CD4-positive, alpha-beta T cell treated with Interleukin-4 for 1 hour (primary cell): ENCODE measurements around the gene ZNF609.
"Not testable (repeated sequence)": the region's sequence is repeated elsewhere in the genome, so short reads cannot be mapped to it uniquely, and the experiment has no call there.

ENCODE experiments used
- DNase-seq, 2 donors: peaks; one replicate each; pipeline ENCODE4 v3.0.0-alpha.2; 2020 to 2022

Gene ZNF609

DNA sequence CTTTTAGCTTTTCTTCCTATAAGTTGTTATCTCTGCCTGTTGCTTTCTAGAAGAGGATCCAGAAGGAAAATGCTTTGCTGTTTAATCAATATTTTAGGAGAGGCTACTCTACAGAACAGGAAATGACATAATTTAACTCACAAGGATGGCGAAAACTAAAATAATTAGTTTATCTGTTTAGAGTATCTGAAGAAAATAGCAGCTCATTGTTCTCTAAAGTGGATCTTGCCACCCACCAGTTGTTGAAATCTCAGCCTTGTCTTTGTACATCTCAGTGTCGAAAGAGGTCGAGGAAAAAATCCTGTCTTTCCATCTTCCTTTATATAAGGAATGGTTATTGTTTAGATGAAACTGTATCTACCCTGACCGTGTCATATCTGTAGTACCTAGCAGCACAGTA is 126.6 kb downstream of the ZNF609 start:
- no peak for DNase-seq

- DNase-seq, result no peak
These were observed 129.2 kb downstream of the ZNF609 start for GRCh38 chr15:64589435-64590084.

DNA sequence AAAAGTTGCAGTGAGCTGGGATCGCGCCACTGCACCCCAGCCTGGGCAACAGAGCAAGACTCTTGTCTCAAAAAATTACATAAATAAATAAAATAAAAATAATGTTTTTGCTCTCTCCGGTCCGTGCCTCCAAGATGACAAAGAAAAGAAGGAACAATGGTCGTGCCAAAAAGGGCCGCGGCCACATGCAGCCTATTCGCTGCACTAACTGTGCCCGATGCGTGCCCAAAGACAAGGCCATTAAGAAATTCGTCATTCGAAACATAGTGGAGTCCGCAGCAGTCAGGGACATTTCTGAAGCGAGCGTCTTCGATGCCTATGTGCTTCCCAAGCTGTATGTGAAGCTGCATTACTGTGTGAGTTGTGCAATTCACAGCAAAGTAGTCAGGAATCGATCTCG is 132.5 kb downstream of the ZNF609 start:
- DNase-seq, result not testable (repeated sequence)

DNA sequence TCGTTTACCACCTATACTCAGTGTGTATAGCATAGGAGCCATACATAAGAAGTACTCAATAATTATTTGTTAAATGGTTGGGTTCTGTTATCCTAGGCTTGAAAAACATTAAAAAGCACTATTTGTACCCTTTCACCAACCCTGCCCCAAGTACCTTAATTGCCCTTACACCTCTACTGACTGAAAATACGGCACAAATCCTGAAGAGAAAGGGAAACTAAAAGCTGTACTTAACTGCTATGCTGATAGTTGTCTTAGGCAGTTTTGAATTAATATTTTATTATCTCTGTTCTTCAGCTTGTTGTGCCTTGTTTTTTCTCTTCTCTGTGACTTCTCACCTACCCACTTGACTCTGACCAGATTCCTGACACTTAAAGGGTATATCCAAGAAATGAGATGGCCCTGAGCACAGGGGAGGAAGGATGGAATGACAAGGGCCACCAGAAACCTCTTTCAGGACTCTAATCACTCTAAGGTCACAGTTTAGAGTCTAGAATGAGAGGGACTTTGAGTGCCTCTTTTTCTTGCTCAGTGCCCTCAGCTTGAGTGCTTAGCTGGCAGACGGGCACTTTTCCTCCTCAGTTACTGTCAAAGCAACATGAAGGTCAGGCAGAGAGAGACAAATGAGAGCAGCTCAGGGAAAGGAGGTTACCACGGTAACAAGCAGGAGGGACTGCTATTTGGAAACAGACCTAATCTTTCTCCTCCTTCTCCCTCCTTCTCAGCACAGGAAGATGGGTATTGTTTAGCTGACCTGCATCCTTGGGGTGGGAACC is 136.5 kb downstream of the ZNF609 start:
- DNase-seq, result peak; percentile 25 to 64

GRCh38 chr15:64597477-64597822 is 137.1 kb downstream of the ZNF609 start:
- DNase-seq, result no peak

DNA sequence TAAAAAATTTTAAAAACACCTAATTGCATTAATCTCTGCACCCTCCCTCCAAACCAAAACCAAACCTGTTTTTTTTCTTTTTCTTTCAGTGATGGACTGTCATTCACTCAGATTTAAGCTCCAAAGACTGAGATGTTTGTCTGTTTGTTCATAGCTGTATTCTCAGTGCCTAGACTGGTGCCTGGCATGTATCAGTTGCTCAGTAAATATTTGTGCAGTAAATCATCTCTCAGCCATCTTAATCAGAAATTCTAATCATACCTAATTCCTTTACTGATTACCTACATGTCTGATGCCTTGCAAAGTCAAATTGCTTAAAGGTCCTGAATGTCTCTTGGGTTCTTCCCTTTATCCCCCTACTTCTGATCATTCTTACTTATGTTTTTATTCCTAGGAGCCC is 138.8 kb downstream of the ZNF609 start:
- no peak for DNase-seq

- no peak for DNase-seq
These were observed 139.3 kb downstream of the ZNF609 start for GRCh38 chr15:64599716-64600115.

GRCh38 chr15:64600794-64601193 is 140.4 kb downstream of the ZNF609 start:
- DNase-seq, result no peak

GRCh38 chr15:64604319-64604718 is 143.9 kb downstream of the ZNF609 start:
- DNase-seq, result no peak

DNA sequence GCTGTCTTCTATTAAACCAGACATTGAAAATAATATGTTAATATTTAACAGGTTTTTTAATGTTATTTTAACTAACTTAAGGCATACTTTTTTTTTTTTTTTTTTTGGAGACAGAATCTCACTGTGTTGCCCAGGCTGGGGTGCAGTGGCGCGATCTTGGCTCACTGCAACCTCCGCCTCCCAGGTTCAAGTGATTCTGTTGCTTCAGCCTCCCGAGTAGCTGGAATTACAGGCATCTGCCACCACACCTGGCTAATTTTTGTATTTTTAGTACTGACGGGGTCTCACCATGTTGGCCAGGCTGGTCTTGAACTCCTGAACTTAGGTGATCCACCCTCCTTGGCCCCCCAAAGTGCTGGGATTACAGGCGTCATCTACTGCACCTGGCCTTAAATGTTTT is 147.0 kb downstream of the ZNF609 start:
- not testable (repeated sequence) for DNase-seq

GRCh38 chr15:64610257-64610919 is 150.0 kb downstream of the ZNF609 start:
- DNase-seq, result no peak

DNA sequence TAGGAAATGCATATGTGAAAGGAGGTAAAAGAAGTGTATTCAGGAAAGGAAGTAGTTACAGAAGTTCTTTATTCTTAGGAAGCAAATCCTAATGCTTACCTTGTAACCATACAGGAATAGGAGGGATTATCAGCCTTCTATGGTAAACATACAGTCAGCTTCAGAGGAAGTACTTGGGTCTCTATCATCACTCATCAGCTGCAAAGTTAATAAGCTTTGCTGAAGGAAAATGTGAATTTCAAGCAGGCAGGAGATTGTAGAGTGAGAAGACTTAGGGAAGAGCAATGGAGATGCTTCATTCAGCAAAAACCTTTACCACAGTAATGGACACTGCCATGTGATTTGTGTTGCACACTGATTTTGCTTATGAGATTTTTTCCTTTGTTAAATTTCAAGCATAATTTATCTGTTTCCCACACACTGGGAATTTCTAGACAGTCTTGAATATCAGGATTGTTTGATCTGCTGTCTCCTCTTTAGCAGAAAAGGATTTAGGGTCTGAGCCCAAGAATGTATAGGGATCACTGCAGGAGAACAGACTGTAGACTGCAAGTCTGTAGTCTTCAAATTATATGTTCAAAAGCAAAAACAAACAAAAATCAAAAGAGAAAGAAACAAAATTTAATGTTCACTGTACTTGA is 150.8 kb downstream of the ZNF609 start:
- no peak for DNase-seq

DNA sequence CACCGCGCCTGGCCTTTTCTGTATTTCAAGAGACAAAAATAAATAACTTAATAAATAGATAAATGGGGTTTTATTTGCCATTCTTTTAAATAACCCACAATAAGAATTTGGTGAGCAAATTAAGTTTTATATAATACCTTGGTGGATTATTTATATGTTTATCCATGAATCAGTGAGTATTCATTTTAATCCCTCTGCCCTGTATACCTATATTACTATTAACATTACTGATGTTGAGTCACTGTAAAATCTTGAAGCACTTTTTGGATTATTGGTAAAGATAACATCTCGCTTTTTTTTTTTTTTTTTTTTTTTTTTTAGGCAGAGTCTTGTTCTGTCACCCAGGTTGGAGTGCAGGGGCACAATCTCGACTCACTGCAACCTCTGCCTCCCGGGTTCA is 154.1 kb downstream of the ZNF609 start:
- DNase-seq, result no peak

- DNase-seq, result no peak
These were observed 157.3 kb downstream of the ZNF609 start for GRCh38 chr15:64617727-64618126.

GRCh38 chr15:64618138-64618537 is 157.8 kb downstream of the ZNF609 start:
- no peak for DNase-seq

DNA sequence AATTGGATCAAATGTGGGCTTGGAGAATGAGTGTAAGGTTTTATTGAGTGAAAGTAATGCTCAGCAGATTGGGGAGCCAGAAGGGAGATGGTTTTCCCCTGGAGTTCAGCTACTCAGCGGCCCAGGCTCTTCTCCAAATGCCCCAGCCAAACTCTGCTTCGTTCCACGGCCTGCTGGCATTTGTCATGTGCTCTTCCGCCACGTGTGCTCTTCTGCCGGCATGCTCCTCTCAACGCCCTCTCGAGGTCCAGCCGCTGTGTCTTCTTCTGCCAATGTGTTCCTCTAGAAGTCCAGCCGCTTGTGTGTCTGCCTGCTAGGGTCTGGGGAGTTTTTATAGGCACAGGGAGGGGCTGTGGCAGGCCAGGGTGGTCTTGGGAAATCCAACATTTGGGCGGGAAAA is 158.2 kb downstream of the ZNF609 start:
- no peak for DNase-seq

DNA sequence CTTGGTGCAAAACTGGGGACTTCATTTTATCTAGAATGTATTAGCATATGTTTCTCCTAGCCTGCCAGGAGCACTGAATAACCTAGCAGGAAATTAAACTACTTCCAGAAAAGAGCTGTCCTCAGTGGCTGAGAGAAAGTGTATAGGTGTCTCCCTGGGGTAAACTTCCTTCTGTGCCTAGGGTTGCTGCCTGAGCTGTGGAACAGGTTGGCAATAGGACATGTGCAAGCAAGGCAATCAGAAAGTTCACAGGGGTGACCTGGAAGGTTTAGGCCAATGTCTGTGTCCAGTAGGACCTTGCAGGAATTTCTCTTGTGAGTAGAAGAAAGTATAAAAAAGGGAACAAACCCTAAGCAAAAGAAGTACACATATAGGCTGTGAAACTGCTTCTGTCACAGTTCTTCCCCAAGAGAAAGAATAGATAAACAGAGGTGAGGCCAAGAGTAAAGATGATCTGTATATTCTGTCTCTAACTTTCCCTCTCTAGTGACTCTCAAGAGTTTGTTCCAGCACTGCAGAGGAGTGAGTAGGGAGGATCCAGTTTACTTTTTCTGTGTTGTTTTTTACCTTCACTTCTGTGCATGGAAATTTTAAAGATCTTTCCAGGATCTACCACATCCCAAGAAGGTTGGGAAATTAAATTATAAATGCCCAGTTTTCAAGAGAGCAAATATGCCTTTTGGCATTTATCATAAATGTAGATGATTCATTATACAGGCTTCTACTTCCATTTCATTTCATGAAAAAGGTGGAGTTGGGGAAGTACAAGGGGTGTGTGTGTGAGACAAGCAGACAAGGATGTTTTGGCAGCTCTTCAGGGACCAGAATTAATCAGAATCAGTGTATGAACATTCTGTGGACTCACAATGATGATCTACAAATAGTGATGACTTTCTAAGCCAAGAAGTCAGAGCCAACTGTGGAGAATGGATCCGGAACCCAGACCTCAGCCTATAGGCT is 159.8 kb downstream of the ZNF609 start:
- DNase-seq, result no peak

GRCh38 chr15:64621056-64621455 is 160.7 kb downstream of the ZNF609 start:
- no peak for DNase-seq

GRCh38 chr15:64622410-64623260 is 162.3 kb downstream of the ZNF609 start:
- peak; percentile 51 to 73 for DNase-seq

- no peak for DNase-seq
These were observed 163.1 kb downstream of the ZNF609 start for GRCh38 chr15:64623347-64623996.

DNA sequence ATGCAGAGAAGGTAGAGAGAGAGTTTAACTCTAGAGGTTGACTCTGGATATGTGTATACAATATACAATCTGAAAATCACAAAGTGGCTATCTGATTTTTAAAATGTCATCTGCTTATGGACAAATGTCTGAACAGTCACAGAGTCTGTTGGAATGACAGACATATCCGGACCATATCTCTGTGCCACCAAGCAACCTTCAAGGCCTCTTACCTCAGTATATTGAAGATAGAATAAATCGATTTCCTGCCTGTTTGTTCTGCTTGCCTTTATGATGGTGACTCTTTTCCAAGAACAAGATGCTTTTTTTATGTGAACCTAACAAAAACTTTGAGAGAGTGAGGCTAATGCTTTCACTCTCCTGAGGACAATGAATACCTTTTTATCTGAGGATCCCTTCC is 163.9 kb downstream of the ZNF609 start:
- no peak for DNase-seq
